MCF 10A (cell line): Measurements from ENCODE around the gene NHSL2. TPM values are rescaled to one million over a fixed set of nuclear protein-coding genes. Genes with fewer than 3 reads are reported as not detected.

Experiments
- BruUV-seq: library from RNA; stranded (reverse); fragments of 400-500 nt; replicated peaks from 2 replicates; lab custom pipeline; 2021; lab: Mats Ljungman, UMichigan
- CTCF ChIA-PET: fragments of 300-600 bp; sonication (Branson Sonifier 250); formaldehyde crosslinking; extraction: SDS; loops from one replicate; lab custom pipeline; 2021; ENCODE audit warnings: antibody characterized with exemption, inconsistent platforms; lab: Yijun Ruan, JAX
- POLR2A ChIA-PET: fragments of 300-600, 350-650 bp; sonication (Branson Sonifier 250); formaldehyde crosslinking; extraction: SDS; loops from one replicate; lab custom pipeline; 2020; ENCODE audit warnings: antibody characterized with exemption, inconsistent platforms; lab: Yijun Ruan, JAX
- DNase-seq: peaks from one replicate; pipeline ENCODE4 v3.0.0-alpha.2; 2018; ENCODE audit not compliant: unreplicated experiment
- H3K27ac Mint-ChIP-seq: one replicate; pipeline ENCODE4 v1.8.0; 2022; ENCODE audit warnings: mild to moderate bottlenecking, low read depth, mixed read lengths; ENCODE audit not compliant: unreplicated experiment
- H3K27me3 Mint-ChIP-seq: one replicate; pipeline ENCODE4 v1.8.0; 2022; ENCODE audit warnings: mixed read lengths; ENCODE audit not compliant: insufficient read depth, unreplicated experiment
- H3K36me3 Mint-ChIP-seq: one replicate; pipeline ENCODE4 v1.8.0; 2022; ENCODE audit warnings: mild to moderate bottlenecking, moderate library complexity, mixed read lengths; ENCODE audit not compliant: insufficient read depth, unreplicated experiment
- H3K4me1 Mint-ChIP-seq: one replicate; pipeline ENCODE4 v1.8.0; 2022; ENCODE audit warnings: mixed read lengths; ENCODE audit not compliant: insufficient read depth, unreplicated experiment
- H3K4me3 Mint-ChIP-seq: one replicate; pipeline ENCODE4 v1.8.0; 2022; ENCODE audit warnings: mild to moderate bottlenecking, moderate library complexity, mixed read lengths; ENCODE audit not compliant: unreplicated experiment
- H3K9me3 Mint-ChIP-seq: one replicate; pipeline ENCODE4 v1.8.0; 2022; ENCODE audit warnings: mixed read lengths; ENCODE audit not compliant: unreplicated experiment
- CTCF ChIP-seq: fragments of 200-600 bp; IDR thresholded peaks from one replicate; pipeline ENCODE4 v1.8.0; 2022; ENCODE audit warnings: antibody characterized with exemption, mild to moderate bottlenecking; ENCODE audit not compliant: unreplicated experiment
- intact Hi-C: fragments of 100-400 bp; cut with micrococcal nuclease; formaldehyde crosslinking; loops from 2 replicates; pipeline ENCODE4 v1.14.1; 2022
- total RNA-seq: library from RNA; stranded (reverse); gene quantifications from 2 replicates; pipeline ENCODE4 v1.2.3, GENCODE V29; 2022

NHSL2 gene
- total RNA-seq, 1 experiment from 2014 or later, result not detected

GRCh38 chrX:71949363-71949762 lies 38.7 kb downstream of the NHSL2 start:
- no TSS peak for BruUV-seq
- Mint-ChIP-seq H3K36me3 (no peaks in the 10 kb centered on the region), H3K27ac (no peak overlapping the region), H3K4me3 (no peak overlapping the region), H3K27me3 (peaks cover 99% of the 10 kb centered on the region), H3K4me1 (no peaks in the 10 kb centered on the region), H3K9me3 (no peaks in the 10 kb centered on the region)
- ChIA-PET CTCF (interaction anchor here (1.5 kb wide), 1 partner anchor 50 kb away, joined by 3 read pairs; no protein-coding TSS in a partner anchor), POLR2A (no interaction called here)
- no peak for TF ChIP-seq CTCF
- DNase-seq, result no peak
- intact Hi-C loops, result no loop called here

GRCh38 chrX:71949844-71950445 lies 39.3 kb downstream of the NHSL2 start:
- no peak overlapping the region for H3K27ac Mint-ChIP-seq
- no peaks in the 10 kb centered on the region for H3K9me3 Mint-ChIP-seq
- H3K4me3 Mint-ChIP-seq, result no peak overlapping the region
- H3K4me1 Mint-ChIP-seq, result no peaks in the 10 kb centered on the region
- POLR2A ChIA-PET, result no interaction called here
- H3K36me3 Mint-ChIP-seq, result no peaks in the 10 kb centered on the region
- CTCF ChIA-PET, result interaction anchor here (0.6 to 1.5 kb wide), 3 partner anchors 40 to 54 kb away, joined by 3 read pairs; no protein-coding TSS in a partner anchor
- BruUV-seq, result no TSS peak
- intact Hi-C loops, result no loop called here
- TF ChIP-seq CTCF, result no peak
- H3K27me3 Mint-ChIP-seq, result peaks cover 99% of the 10 kb centered on the region
- no peak for DNase-seq

GRCh38 chrX:71953391-71953790 lies 42.7 kb downstream of the NHSL2 start:
- intact Hi-C loops, result no loop called here
- Mint-ChIP-seq H3K4me1 (no peaks in the 10 kb centered on the region), H3K4me3 (no peak overlapping the region), H3K9me3 (no peaks in the 10 kb centered on the region), H3K27ac (no peak overlapping the region), H3K36me3 (no peaks in the 10 kb centered on the region), H3K27me3 (peaks cover 85% of the 10 kb centered on the region)
- no peak for DNase-seq
- ChIA-PET POLR2A (no interaction called here), CTCF (interaction anchor here (0.6 kb wide), 1 partner anchor 172 kb away, joined by 3 read pairs; no protein-coding TSS in a partner anchor)
- no peak for TF ChIP-seq CTCF
- no TSS peak for BruUV-seq

GRCh38 chrX:71953946-71954345 lies 43.3 kb downstream of the NHSL2 start:
- no peak overlapping the region for H3K4me3 Mint-ChIP-seq
- no peak for TF ChIP-seq CTCF
- no peak for DNase-seq
- ChIA-PET POLR2A (no interaction called here), CTCF (interaction anchor here (0.6 kb wide), 1 partner anchor 171 kb away, joined by 3 read pairs; no protein-coding TSS in a partner anchor)
- no TSS peak for BruUV-seq
- intact Hi-C loops, result no loop called here
- H3K27ac Mint-ChIP-seq, result no peak overlapping the region
- H3K27me3 Mint-ChIP-seq, result peaks cover 81% of the 10 kb centered on the region
- H3K4me1 Mint-ChIP-seq, result no peaks in the 10 kb centered on the region
- no peaks in the 10 kb centered on the region for H3K36me3 Mint-ChIP-seq
- H3K9me3 Mint-ChIP-seq, result no peaks in the 10 kb centered on the region
